ENCODE measurements around the gene ZC3H14.
"Not testable (repeated sequence)": the region's sequence is repeated elsewhere in the genome, so short reads cannot be mapped to it uniquely, and the experiment has no call there.

ZC3H14 gene

GRCh38 chr14:88522393-88522792 lies 40.4 kb upstream of the ZC3H14 start:
- DNase-seq (ENCODE audit: extremely low spot score), result no peak
- POLR2A ChIA-PET, result no interaction called here
- TF ChIP-seq TARDBP (IDR thresholded peaks at IDR 0.05) (no peak), FOXM1 (IDR thresholded peaks at IDR 0.05; ENCODE audit: borderline replicate concordance) (no peak), ARNT (IDR thresholded peaks at IDR 0.05) (no peak), FOXA1 (IDR thresholded peaks at IDR 0.05) (no peak), BHLHE40 (IDR thresholded peaks at IDR 0.05; ENCODE audit: borderline replicate concordance) (no peak), FOXK2 (IDR thresholded peaks at IDR 0.05) (no peak), SUZ12 (IDR thresholded peaks at IDR 0.05) (no peak), ZNF384 (IDR thresholded peaks at IDR 0.05) (no peak), NFRKB (IDR thresholded peaks at IDR 0.05) (no peak), HDGF (IDR thresholded peaks at IDR 0.05; ENCODE audit: borderline replicate concordance) (no peak), CTBP1 (IDR thresholded peaks at IDR 0.05; ENCODE audit: borderline replicate concordance) (no peak), SP1 (IDR thresholded peaks at IDR 0.05) (no peak), L3MBTL2 (conservative IDR thresholded peaks at IDR 0.05) (no peak), ELF4 (IDR thresholded peaks at IDR 0.05) (no peak), LEF1 (IDR thresholded peaks at IDR 0.05; ENCODE audit: borderline replicate concordance) (no peak)
- TF ChIP-seq, protein P1, sequence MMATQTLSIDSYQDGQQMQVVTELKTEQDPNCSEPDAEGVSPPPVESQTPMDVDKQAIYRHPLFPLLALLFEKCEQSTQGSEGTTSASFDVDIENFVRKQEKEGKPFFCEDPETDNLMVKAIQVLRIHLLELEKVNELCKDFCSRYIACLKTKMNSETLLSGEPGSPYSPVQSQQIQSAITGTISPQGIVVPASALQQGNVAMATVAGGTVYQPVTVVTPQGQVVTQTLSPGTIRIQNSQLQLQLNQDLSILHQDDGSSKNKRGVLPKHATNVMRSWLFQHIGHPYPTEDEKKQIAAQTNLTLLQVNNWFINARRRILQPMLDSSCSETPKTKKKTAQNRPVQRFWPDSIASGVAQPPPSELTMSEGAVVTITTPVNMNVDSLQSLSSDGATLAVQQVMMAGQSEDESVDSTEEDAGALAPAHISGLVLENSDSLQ (IDR thresholded peaks at IDR 0.05), result no peak
- CTCF ChIA-PET, result no interaction called here

DNA sequence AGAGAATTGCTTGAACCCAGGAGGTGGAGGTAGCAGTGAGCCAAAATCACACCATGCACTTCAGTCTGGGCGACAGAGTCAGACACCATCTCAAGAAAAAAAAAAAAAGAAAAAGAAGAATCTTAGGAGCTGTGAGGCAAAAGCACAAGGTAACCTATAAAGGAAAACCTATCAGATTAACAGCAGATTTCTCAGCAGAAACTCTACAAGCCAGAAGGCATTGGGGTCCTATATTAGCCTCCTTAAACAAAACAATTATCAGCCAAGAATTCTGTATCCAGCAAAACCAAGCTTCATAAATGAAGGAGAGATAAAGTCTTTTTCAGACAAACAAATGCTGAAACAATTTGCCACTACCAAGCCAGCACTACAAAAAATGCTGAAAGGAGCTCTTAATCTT lies 32.9 kb upstream of the ZC3H14 start:
- POLR2A ChIA-PET; DNase-seq (ENCODE audit: extremely low spot score); CTCF ChIA-PET: not testable (repeated sequence)

DNA sequence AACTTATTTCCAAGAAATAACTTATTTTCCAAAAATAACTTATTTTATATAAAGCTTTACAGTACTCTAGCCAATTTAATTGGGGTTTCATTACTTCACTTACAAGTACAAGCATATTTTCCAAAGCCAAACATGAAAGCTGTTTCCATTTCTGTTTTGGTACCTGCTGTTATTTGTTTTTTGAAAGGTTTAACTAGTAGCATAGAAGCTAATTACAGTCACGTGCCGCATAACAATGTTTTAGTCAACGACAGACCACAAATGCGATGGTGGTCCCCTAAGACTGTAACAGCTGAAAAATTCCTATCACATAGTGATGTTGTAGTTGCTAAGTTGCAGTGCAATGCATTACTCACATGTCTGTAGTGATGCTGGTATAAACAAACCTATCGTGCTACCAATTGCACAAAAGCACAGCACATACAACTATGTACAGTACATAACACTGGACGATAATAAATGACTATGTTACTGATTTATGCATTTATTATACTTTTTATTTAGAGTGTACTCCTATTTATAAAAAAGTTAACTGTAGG lies 29.7 kb upstream of the ZC3H14 start:
- no peak for DNase-seq (ENCODE audit: extremely low spot score)
- TF ChIP-seq LEF1 (IDR thresholded peaks at IDR 0.05; ENCODE audit: borderline replicate concordance), result no peak
- no peak for TF ChIP-seq SUZ12 (IDR thresholded peaks at IDR 0.05)
- no peak for TF ChIP-seq L3MBTL2 (conservative IDR thresholded peaks at IDR 0.05)
- no peak for TF ChIP-seq CTBP1 (IDR thresholded peaks at IDR 0.05; ENCODE audit: borderline replicate concordance)
- TF ChIP-seq NFRKB (IDR thresholded peaks at IDR 0.05), result no peak
- TF ChIP-seq FOXM1 (IDR thresholded peaks at IDR 0.05; ENCODE audit: borderline replicate concordance), result no peak
- ChIA-PET POLR2A (no interaction called here), CTCF (no interaction called here)

DNA sequence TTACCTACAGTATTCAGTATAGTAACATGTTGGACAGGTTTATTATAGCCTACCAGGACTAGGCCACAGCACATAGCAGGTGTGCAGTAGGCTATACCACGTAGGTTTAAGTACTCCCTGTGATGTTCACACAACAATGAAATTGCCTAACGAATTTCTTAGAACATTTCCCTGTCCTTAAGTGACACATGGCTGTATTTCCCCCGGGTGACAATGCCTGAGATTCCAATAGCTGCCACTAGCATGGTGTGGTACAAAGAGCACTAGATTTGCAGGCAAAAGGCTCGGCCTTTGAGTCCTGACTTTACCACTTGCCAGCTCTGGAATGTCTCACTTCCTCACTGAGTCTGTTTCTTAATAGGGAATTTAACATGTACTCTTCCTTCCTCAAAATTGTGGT lies 27.7 kb upstream of the ZC3H14 start:
- ChIA-PET CTCF (no interaction called here), POLR2A (no interaction called here)
- TF ChIP-seq ARNT (IDR thresholded peaks at IDR 0.05) (no peak), NFRKB (IDR thresholded peaks at IDR 0.05) (no peak), FOXM1 (IDR thresholded peaks at IDR 0.05; ENCODE audit: borderline replicate concordance) (no peak), LEF1 (IDR thresholded peaks at IDR 0.05; ENCODE audit: borderline replicate concordance) (no peak), ELF4 (IDR thresholded peaks at IDR 0.05) (no peak), SUZ12 (IDR thresholded peaks at IDR 0.05) (no peak), FOXK2 (IDR thresholded peaks at IDR 0.05) (no peak), FOXA1 (IDR thresholded peaks at IDR 0.05) (no peak), L3MBTL2 (conservative IDR thresholded peaks at IDR 0.05) (no peak), CTBP1 (IDR thresholded peaks at IDR 0.05; ENCODE audit: borderline replicate concordance) (no peak), TARDBP (IDR thresholded peaks at IDR 0.05) (no peak), ZNF384 (IDR thresholded peaks at IDR 0.05) (no peak), BHLHE40 (IDR thresholded peaks at IDR 0.05; ENCODE audit: borderline replicate concordance) (no peak)
- TF ChIP-seq, protein P1 (IDR thresholded peaks at IDR 0.05), result no peak
- DNase-seq (ENCODE audit: extremely low spot score), result peak; percentile 25

DNA sequence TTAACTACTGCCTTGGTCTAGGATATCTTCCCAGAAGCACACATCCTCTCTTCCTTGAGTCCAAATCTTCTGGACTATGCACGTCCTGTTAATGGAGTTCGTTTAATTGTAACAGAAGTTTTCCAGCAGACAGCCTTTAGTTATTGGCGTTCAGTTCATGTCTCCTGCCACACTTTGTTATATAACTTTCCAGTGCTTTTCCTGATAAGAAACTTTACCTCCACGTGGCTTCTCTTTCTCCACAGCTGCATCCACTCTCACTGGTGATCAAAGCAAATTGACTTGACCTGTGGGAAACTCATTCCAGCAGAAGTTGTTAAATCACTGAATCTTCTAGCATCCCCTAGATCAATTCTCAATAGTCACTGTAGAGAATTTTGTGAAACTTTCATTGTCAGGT lies 27.0 kb upstream of the ZC3H14 start:
- ChIA-PET POLR2A (no interaction called here), CTCF (no interaction called here)
- no peak for DNase-seq (ENCODE audit: extremely low spot score)
- no peak for TF ChIP-seq LEF1 (IDR thresholded peaks at IDR 0.05; ENCODE audit: borderline replicate concordance)
- no peak for TF ChIP-seq BHLHE40 (IDR thresholded peaks at IDR 0.05; ENCODE audit: borderline replicate concordance)
- no peak for TF ChIP-seq SP1 (IDR thresholded peaks at IDR 0.05)
- TF ChIP-seq, protein P1 (IDR thresholded peaks at IDR 0.05), result no peak
- no peak for TF ChIP-seq CTBP1 (IDR thresholded peaks at IDR 0.05; ENCODE audit: borderline replicate concordance)
- no peak for TF ChIP-seq FOXA1 (IDR thresholded peaks at IDR 0.05)
- no peak for TF ChIP-seq ZNF384 (IDR thresholded peaks at IDR 0.05)
- no peak for TF ChIP-seq SUZ12 (IDR thresholded peaks at IDR 0.05)
- TF ChIP-seq ELF4 (IDR thresholded peaks at IDR 0.05), result no peak
- TF ChIP-seq FOXM1 (IDR thresholded peaks at IDR 0.05; ENCODE audit: borderline replicate concordance), result no peak
- no peak for TF ChIP-seq TARDBP (IDR thresholded peaks at IDR 0.05)
- TF ChIP-seq FOXK2 (IDR thresholded peaks at IDR 0.05), result no peak
- no peak for TF ChIP-seq L3MBTL2 (conservative IDR thresholded peaks at IDR 0.05)
- no peak for TF ChIP-seq ARNT (IDR thresholded peaks at IDR 0.05)

DNA sequence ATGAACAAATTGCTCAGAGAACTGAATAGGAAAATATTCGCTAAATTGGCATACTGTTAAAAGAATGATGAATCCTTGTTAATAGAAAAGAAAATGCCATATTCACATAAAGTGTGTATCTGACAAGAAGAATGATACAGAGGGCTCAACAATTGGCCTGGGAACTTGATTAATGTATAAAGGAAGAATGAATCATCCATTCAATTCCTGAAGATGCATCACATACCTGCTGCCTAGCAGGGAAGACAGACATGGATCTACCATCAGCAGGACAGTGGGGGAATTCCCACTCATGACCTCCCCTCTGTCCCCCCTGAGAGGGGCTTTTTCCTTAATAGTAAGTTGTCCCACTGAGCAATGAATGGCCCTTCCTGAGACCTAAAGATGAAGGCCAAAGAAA lies 21.5 kb upstream of the ZC3H14 start:
- CTCF ChIA-PET, result no interaction called here
- DNase-seq (ENCODE audit: extremely low spot score), result no peak
- TF ChIP-seq ELF4 (IDR thresholded peaks at IDR 0.05), result no peak
- TF ChIP-seq HDGF (IDR thresholded peaks at IDR 0.05; ENCODE audit: borderline replicate concordance), result no peak
- TF ChIP-seq SUZ12 (IDR thresholded peaks at IDR 0.05), result no peak
- no peak for TF ChIP-seq FOXA1 (IDR thresholded peaks at IDR 0.05)
- TF ChIP-seq BHLHE40 (IDR thresholded peaks at IDR 0.05; ENCODE audit: borderline replicate concordance), result no peak
- no peak for TF ChIP-seq CTBP1 (IDR thresholded peaks at IDR 0.05; ENCODE audit: borderline replicate concordance)
- no peak for TF ChIP-seq NFRKB (IDR thresholded peaks at IDR 0.05)
- TF ChIP-seq L3MBTL2 (conservative IDR thresholded peaks at IDR 0.05), result no peak
- no peak for TF ChIP-seq TARDBP (IDR thresholded peaks at IDR 0.05)
- TF ChIP-seq ARNT (IDR thresholded peaks at IDR 0.05), result no peak
- no peak for TF ChIP-seq FOXK2 (IDR thresholded peaks at IDR 0.05)
- TF ChIP-seq, protein P1 (IDR thresholded peaks at IDR 0.05), result no peak
- no peak for TF ChIP-seq LEF1 (IDR thresholded peaks at IDR 0.05; ENCODE audit: borderline replicate concordance)
- TF ChIP-seq ZNF384 (IDR thresholded peaks at IDR 0.05), result no peak
- no peak for TF ChIP-seq SP1 (IDR thresholded peaks at IDR 0.05)
- TF ChIP-seq FOXM1 (IDR thresholded peaks at IDR 0.05; ENCODE audit: borderline replicate concordance), result no peak
- POLR2A ChIA-PET, result no interaction called here
